T-helper 22 cell (primary cell): ENCODE data around the gene DAPL1.
"Not testable (repeated sequence)": the region's sequence is repeated elsewhere in the genome, so short reads cannot be mapped to it uniquely, and the experiment has no call there.

ENCODE experiments used
- DNase-seq: peaks from one replicate; pipeline ENCODE4 v3.0.0-alpha.2; 2020; ENCODE audit warnings: low read depth

Gene DAPL1

DNA sequence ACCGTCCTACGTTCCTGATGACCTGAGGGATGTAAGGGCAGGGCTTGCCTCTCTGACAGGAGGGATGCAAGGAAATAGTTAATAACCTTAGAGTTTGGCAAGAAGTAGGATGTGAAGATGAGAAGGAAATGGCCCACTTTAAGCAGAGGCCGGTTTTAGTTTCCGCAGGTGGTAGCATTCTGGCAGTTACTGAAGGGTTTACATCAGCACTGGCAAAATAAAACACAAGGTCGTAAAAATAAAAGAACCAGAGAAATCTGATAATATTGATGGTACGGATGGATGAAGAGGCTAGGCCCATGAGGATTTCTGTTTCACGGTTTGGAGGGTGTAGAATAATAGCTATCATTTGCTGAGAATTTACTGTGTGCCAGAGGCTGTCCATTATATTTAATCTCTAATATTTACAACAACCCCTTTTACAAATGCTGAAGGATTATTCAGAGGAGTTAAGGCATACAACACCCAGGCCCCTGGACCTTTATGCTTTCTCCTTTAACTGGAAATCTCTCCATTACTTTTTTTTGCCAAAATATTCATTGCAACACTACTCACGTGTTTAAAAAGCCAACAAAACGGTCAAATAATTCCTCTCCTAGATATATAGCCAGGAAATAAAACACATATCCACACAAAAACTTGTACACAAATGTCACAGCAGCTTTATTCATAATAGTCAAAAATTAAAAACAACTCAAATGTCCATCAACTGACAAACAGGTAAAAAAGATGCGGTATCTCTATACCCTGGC is 28.5 kb downstream of the DAPL1 start:
- DNase-seq, result no peak

DNA sequence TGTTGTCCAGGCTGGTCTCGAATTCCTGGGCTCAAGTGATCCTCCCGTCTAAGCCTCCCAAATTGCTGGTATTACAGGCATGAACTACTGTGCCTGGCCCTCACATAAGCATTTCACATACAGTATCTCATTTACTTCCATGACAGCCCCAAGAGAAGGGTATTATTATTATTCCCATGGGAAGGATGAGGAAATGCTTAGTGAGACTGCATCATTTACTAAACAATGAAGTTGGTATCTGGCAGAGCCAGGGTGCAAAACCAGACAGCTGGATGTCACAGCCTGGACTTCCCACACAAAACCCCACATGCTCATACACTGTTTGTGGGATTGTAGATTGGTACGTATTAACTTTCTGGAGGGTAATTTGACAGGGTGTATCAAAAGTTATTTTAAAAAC is 29.9 kb downstream of the DAPL1 start:
- DNase-seq, result no peak

GRCh38 chr2:158826965-158827364 is 31.8 kb downstream of the DAPL1 start:
- no peak for DNase-seq

DNA sequence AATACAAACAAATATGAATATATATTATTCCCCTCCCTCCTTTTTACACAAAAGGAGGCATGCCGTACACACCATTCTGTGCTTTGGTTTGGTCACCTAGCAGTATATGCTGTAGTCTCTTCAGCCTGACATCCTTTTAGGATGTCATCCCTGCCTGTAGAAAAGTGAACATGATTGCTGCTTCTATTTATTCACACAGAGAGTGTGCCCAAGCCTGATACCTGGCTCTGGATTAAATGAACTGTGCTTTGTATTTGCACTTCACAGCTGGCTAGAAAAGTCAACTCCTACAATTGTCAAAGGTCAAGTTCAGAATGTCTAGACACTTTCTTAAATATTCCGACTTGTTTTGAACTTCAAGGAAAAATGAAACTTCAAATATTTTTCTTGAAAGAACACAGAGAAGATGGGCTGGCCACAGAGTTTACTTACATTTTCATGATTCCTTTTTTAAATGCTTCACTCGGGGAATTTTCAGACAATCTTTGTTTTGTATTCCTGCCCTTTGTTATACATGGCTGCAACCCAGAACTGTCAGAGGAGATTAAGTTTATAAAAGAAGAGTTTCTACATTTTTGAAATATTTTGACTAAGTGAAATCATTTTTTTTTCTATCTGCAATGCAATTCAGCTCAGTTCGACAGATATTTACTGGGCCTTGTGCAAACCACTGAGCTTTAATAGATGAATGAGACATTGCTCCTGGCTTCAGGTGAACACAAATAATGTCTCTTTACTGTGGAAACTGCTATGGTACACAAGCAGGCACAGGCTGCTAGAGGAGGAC is 33.5 kb downstream of the DAPL1 start:
- DNase-seq, result no peak

GRCh38 chr2:158829167-158829566 is 34.0 kb downstream of the DAPL1 start:
- DNase-seq, result no peak

DNA sequence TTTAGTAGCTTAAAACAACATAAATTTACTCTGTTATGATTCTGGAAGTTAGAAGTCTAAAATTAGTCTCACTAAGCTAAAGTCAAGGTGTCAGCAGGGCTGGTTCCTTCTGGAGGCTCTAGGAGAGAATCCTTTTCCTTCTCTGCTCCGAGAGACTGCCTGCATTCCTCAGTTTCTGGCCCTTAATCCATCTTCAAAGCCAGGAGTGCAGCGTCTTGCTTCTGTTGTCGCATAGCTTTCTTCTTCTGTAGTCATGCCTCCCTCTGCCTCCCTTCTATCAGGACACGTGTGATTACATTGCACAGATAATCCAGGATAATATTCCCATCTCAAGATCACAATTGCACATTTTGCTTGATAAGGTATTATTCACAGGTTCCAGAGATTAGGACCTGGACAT is 35.1 kb downstream of the DAPL1 start:
- DNase-seq, result no peak

- DNase-seq, result no peak
Measured at GRCh38 chr2:158835431-158835830, 40.3 kb downstream of the DAPL1 start.

- no peak for DNase-seq
Measured at GRCh38 chr2:158837645-158838044, 42.5 kb downstream of the DAPL1 start.

- no peak for DNase-seq
Measured at GRCh38 chr2:158841850-158842249, 46.7 kb downstream of the DAPL1 start.

DNA sequence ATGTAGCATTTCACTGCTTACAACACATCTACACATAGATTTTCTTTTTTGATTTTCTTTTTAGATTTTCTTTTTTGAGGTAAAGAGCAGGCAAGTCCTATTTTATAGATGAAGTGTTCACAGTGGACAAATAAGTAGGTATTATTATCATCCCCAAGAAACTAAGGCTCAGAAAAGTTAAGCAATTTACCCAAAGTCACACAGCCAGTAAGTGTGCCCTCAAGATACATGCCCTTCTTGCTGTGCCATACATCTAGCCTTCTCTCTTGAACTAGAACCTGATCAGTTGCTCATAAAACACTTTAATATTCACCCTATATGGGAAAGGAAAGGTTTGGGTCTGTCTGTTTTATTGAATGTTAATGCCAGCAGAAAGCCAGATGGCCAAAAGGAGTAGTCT is 50.3 kb downstream of the DAPL1 start:
- DNase-seq, result no peak

DNA sequence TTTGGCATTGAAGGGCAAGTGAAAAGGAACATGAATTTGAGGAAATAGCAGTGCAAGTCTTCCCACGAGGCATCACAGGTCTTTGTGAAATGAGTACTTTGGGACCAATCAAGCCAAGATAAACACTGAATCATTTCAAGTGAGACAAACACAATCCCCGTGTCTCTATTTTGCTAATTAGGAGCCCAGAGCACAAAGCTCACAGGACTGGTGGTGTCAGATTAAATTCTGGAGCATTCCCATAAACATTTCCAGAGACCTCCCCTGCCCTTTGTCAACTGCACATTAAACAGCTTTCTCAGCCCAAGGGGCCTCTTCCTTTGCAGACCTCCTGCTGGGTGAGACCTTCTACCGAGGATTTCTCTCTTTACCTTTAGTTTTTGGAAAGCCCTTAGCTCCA is 50.7 kb downstream of the DAPL1 start:
- DNase-seq, result no peak

GRCh38 chr2:158847526-158847925 is 52.4 kb downstream of the DAPL1 start:
- DNase-seq, result not testable (repeated sequence)

DNA sequence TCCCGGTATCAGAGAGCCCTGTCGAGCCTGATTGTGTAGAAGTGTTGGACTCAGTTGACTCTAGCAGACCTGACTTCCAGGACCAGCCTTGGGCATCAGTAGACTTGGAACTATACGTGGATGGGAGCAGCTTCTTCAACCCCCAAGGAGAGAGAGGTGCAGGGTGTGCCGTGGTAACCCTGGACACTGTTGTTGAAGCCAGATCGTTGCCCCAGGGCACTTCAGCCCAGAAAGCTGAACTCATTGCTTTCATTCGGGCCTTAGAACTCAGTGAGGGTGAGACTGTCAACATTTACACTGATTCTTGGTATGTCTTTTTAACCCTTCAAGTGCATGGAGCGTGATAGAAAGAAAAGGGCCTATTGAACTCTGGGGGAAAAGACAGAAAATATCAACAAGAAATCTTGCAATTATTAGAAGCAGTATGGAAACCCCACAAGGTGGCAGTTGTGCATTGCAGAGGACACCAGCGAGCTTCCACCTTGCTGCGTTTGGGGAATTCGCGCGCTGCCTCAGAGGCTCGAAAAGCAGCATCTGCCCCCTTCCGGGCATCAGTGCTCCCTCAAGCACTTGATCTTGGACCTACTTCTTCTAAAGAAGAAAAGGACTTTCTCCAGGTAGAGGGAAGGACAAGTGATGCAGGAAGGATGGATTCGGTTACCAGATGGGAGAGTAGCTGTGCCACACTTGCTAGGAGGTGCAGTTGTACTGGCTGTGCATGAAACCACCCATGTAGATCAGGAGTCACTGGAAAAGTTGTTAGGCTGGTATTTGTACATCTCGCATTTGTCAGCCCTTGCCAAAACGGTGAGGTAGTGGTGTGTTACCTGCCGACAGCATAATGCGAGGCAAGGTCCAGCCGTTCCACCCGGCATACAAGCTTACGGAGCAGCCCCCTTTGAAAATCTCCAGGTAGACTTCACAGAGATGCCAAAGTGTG is 53.2 kb downstream of the DAPL1 start:
- not testable (repeated sequence) for DNase-seq

DNA sequence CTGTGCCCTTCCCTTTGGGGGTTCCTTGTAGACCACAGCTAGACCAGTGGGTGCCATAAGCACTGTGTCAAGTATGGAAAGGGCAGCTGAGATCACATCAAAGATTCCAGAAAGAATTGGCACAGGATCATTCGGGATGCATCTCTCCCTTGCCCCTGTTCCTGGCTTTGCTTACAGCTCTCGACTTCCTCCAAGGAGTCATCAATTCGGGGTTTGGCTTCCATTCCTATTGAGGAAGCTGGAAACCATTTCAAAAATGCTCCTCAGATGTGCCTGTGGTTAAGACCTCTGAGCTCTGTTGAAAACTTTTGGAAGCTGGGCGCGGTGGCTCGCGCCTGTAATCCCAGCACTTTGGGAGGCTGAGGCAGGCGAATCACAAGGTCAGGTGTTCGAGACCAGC is 65.1 kb downstream of the DAPL1 start:
- not testable (repeated sequence) for DNase-seq

DNA sequence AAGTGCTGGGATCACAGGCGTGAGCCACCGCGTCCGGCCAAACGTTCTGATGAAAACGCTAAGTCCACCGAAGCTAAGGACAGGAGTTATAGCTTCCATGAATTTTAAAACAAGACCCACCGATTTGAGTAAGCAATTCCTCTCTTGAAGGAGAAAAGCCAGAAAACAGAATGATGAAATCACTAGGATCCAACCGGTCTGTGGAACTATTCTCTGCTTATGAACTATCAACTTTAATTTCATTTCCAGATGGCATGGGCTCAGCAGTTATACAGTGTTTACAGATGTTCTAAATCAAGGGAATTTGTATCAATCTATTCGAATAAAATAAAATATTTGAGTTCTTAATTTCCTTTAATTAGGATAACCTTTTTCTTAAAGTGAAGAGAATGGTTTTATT is 66.5 kb downstream of the DAPL1 start:
- not testable (repeated sequence) for DNase-seq

DNA sequence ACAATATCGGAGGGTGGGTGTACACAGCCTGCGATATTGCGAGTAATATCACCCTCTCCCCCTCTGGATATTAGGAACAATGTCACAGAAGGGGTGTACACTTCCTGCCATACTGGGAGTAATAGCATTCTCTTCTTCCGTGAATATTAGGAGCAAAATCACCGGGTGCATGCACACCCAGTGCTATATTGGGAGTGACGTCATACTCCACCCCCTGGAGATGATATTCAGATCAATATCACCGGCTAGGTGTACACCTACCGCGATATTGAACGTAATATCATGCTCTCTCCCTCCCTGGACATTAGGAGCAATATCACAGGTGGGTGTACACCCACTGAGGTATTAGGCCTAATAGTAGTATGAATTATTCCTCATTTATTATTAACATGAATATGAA is 70.4 kb downstream of the DAPL1 start:
- DNase-seq, result not testable (repeated sequence)
